HTR-8/SVneo (cell line): ENCODE results near the gene CD180.
A peak's percentile ranks its signal among the peaks of the same experiment; 100 is the strongest.

ENCODE experiments used
- DNase-seq: peaks from one replicate; pipeline ENCODE4 v3.0.0; 2011; ENCODE audit warnings: low spot score, mixed read lengths; ENCODE audit not compliant: insufficient read length
- FAIRE-seq: peaks from 2 replicates; lab custom pipeline; 2011; peaks lifted over from hg19 to GRCh38; lab: Jason Lieb, UNC

The CD180 gene

GRCh38 chr5:67214707-67215447 is 18.3 kb upstream of the CD180 start:
- FAIRE-seq = peak; percentile 16
- no peak for DNase-seq

GRCh38 chr5:67214036-67214435 is 17.4 kb upstream of the CD180 start:
- no peak for DNase-seq
- no peak for FAIRE-seq

DNA sequence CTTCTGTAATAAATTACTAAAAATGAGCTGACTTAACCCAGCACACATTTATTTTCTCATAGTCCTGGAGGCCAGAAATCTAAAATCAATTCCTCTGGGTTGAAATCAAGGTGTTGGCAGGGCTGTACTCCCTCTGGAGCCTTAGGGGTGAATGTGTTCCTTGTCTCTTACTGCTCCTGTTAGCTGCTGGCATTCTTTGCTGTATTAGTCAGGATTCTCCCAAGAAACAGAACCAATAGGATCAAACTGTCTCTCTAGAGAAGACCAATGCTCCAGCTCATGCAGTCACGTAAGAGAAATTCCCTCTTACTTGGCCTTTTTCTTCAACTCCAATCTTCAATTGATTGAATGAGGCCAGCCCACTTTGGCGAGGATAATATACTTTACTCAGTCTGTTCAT is 15.3 kb upstream of the CD180 start:
- no peak for FAIRE-seq
- no peak for DNase-seq

DNA sequence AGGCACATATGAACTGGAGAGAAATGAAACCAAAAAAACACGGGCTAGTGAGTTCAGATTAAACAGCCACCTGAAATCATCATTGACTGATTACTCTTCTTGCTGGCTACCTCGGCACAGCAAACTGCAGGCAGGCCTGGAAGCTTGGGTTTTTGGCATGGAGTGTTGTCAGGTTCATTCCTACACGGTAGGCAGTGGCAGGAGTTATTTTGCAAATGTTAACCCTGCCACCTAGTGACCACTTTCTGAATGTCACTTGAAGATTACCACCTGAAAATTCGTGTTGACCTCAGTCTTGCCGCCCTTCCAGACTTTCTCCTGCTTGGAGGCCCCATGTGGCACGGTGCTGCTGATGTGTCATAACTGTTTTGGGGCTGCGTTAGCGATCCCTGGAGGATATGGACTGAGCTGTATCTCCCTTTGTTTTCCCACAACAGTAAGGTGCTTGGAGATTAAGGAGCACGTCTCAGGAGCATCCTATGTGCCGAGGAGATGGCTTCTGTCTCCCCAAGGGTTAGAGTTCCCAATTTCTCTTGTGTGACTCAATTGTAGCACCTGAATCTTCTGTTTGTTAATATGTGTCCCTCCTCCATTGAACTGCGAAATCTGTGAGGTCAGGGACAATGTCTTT is 12.7 kb upstream of the CD180 start:
- FAIRE-seq (no peak), DNase-seq (peak; percentile 68)

GRCh38 chr5:67208403-67208802 is 11.8 kb upstream of the CD180 start:
- no peak for DNase-seq

GRCh38 chr5:67206929-67207328 is 10.3 kb upstream of the CD180 start:
- no peak for FAIRE-seq
- DNase-seq = peak; percentile 11

More at GRCh38 chr5:67208403-67208802, 11.8 kb upstream of the CD180 start:
- no peak for FAIRE-seq

DNA sequence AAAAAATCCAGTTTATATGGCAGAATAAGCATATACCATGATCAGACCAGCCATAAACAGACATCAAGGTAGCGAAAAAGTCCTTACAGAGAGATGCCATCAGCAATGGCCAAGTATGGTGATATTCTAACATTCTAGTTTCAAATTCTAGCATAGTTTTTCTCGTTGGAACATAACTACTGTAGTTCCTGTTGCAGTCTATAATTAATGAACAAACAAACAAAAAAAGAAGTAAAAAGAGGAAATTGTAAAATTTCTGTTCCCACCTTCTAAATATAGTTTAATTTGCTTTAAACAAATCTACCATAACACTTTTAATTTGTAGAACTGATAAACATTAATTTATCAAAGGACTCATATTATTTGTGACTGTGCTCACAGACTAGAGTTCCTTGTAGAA is 9.9 kb upstream of the CD180 start:
- FAIRE-seq = no peak

GRCh38 chr5:67205981-67206380 is 9.4 kb upstream of the CD180 start:
- no peak for FAIRE-seq
- DNase-seq = no peak

More for the DNA sequence above, 9.9 kb upstream of the CD180 start:
- DNase-seq = no peak

GRCh38 chr5:67204821-67205220 is 8.2 kb upstream of the CD180 start:
- DNase-seq = no peak
- FAIRE-seq = no peak

- no peak for FAIRE-seq
- DNase-seq = no peak
Observed at GRCh38 chr5:67203701-67204074, 7.1 kb upstream of the CD180 start.

DNA sequence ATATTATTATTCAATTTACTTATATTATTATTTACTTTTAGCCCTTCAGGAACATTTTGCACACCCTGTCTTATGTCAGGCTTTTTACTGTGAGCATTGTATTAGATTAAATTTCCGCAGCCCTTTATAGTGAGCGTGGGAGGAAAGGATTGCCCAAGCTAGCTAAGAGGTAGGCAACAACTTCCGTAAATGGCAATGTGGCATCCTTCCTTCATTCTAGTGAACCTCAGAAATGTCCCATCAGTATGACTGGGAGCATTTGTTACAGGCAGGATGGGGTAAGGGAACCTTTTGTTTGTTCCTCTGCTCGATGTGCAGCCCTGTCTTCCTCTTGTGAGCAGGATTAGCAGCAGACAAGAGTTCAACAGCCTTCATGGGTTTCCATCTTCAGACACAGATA is 6.2 kb upstream of the CD180 start:
- no peak for FAIRE-seq
- no peak for DNase-seq

GRCh38 chr5:67201897-67202549 is 5.4 kb upstream of the CD180 start:
- FAIRE-seq = no peak

GRCh38 chr5:67200809-67201562 is 4.4 kb upstream of the CD180 start:
- DNase-seq (no peak), FAIRE-seq (no peak)

More at GRCh38 chr5:67201897-67202549, 5.4 kb upstream of the CD180 start:
- DNase-seq = no peak

DNA sequence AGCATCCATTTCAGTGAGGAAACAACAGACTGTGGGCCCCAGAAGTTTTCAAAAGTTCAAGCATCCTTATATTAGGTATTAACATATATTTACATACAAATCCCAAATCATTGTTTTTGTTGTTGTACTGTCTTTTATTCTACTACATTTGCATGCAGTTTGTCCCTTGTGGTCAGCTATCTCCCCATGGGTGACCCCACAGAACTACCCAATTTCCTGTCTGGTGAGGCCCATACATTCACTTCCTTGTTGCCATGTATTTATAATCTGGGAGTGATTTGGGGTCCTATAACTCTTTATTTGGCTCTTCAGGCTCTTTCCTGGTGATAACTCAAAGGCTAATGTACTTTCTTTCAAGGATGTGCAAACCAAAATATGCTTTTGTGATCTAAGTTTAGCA is 3.3 kb upstream of the CD180 start:
- FAIRE-seq (no peak), DNase-seq (no peak)

DNA sequence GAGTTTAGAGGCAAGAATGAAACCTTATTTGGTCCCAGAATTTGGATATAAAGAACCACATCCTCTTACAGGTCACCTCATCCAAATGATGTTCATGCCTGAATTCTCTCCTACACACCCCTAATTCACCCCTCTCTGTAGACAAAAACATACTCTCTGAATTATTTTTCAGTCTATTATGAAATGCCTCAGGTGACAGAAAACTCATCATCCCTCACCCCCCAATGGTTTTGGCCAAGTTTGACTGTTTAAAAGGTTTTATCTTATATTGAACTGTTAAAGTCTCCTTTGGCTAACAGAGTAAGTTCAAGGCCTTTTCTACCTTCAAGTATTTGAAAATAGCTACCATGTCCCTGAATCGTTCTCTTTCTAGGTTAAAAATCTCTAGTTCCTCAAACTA is 2.3 kb upstream of the CD180 start:
- FAIRE-seq (no peak), DNase-seq (no peak)

DNA sequence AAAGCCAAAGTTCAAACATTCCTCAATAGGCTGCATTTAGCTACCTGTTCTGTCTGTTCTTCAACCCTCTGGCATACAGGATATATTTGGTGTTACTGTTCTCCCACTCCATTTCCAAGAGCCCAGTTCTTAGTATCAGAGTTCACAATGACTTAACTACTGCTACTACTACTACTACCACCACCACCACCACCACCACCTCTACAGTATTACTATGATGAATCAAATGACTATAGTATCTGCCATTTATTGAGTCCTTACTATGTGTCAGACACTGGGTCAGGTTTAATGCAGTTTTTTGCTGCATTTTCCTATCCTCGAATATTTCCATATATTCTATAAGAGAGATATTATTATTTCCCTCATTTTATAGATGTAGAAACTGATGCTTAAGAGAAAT is 937 bp upstream of the CD180 start:
- FAIRE-seq = no peak
- DNase-seq = no peak

GRCh38 chr5:67195406-67196275 is 958 bp downstream of the CD180 start:
- DNase-seq (no peak), FAIRE-seq (no peak)

- DNase-seq (no peak), FAIRE-seq (no peak)
Observed at GRCh38 chr5:67194166-67194565, 2.4 kb downstream of the CD180 start.

GRCh38 chr5:67193439-67193807 is 3.2 kb downstream of the CD180 start:
- FAIRE-seq (no peak), DNase-seq (no peak)
